ENCODE results near the gene MTHFD1L.
"Not testable (repeated sequence)": the region's sequence is repeated elsewhere in the genome, so short reads cannot be mapped to it uniquely, and the experiment has no call there.

MTHFD1L gene

GRCh38 chr6:151038616-151039015 is 173.1 kb downstream of the MTHFD1L start:
- H3K4me2 ChIP-seq (ENCODE audit: low read length), result no peak overlapping the region
- no peaks in the 10 kb centered on the region for H3K9me3 ChIP-seq (ENCODE audit: control insufficient read depth, insufficient read depth, low read length)
- H3K9me2 ChIP-seq (replicated peaks; ENCODE audit: control insufficient read depth, low read length), result no peaks in the 10 kb centered on the region
- H3K4me1 ChIP-seq (ENCODE audit: control insufficient read depth, low read length), result no peaks in the 10 kb centered on the region
- no peaks in the 10 kb centered on the region for H4K20me1 ChIP-seq (ENCODE audit: control insufficient read depth, insufficient read depth, low read depth, low read length)
- no peaks in the 10 kb centered on the region for H3F3A ChIP-seq (ENCODE audit: control insufficient read depth, insufficient read depth)
- H3K36me3 ChIP-seq (ENCODE audit: control insufficient read depth, low read length), result peaks cover 46% of the 10 kb centered on the region
- no peak overlapping the region for H3K27ac ChIP-seq (ENCODE audit: low read depth, low read length)
- H3K79me2 ChIP-seq (ENCODE audit: control insufficient read depth, low read length), result no peaks in the 10 kb centered on the region
- no peaks in the 10 kb centered on the region for H3K27me3 ChIP-seq (ENCODE audit: control insufficient read depth, low read length)
- no peak for TF ChIP-seq EZH2phosphoT487 (IDR thresholded peaks at IDR 0.05; ENCODE audit: borderline replicate concordance, low read length)
- TF ChIP-seq, protein P1, sequence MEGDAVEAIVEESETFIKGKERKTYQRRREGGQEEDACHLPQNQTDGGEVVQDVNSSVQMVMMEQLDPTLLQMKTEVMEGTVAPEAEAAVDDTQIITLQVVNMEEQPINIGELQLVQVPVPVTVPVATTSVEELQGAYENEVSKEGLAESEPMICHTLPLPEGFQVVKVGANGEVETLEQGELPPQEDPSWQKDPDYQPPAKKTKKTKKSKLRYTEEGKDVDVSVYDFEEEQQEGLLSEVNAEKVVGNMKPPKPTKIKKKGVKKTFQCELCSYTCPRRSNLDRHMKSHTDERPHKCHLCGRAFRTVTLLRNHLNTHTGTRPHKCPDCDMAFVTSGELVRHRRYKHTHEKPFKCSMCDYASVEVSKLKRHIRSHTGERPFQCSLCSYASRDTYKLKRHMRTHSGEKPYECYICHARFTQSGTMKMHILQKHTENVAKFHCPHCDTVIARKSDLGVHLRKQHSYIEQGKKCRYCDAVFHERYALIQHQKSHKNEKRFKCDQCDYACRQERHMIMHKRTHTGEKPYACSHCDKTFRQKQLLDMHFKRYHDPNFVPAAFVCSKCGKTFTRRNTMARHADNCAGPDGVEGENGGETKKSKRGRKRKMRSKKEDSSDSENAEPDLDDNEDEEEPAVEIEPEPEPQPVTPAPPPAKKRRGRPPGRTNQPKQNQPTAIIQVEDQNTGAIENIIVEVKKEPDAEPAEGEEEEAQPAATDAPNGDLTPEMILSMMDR (IDR thresholded peaks at IDR 0.05; ENCODE audit: low read depth, low read length, poor library complexity, severe bottlenecking), result no peak
- H3K4me3 ChIP-seq (ENCODE audit: low read length), result no peak overlapping the region

DNA sequence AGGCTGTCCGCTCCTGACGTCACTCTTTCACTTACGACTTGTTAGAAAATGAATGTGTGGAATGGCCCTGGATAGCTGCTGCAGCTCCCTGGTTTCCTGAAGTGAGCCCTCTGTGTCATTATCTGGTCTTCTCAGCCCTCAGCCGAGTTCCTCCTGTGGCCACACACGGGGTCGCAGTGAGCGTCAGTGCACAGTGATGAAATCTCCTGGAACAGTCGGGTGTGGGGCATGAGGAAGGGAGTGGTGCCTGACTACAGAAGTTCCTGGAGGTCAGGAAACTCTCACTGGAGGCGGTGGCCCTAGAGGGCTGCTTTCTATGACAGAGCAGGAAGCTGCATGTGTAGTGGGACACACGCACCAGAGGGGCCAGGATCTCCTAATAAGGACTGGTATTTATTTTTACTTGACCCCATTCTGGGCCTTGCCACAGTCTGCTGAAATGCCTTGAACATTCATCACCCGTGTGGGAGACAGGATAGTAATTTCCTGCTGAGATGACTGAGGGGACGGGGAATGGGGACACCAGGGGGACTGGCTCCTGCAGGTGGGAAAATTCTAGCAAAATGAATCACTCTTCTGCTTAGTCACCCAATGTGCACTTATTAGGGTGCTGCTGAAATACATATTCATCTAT is 175.5 kb downstream of the MTHFD1L start:
- peaks cover 37% of the 10 kb centered on the region for H3K36me3 ChIP-seq (ENCODE audit: control insufficient read depth, low read length)
- not testable (repeated sequence) for H3K4me1 ChIP-seq (ENCODE audit: control insufficient read depth, low read length); H3K9me3 ChIP-seq (ENCODE audit: control insufficient read depth, insufficient read depth, low read length); H3K9me2 ChIP-seq (replicated peaks; ENCODE audit: control insufficient read depth, low read length); H4K20me1 ChIP-seq (ENCODE audit: control insufficient read depth, insufficient read depth, low read depth, low read length); H3K4me2 ChIP-seq (ENCODE audit: low read length); H3K27me3 ChIP-seq (ENCODE audit: control insufficient read depth, low read length); H3F3A ChIP-seq (ENCODE audit: control insufficient read depth, insufficient read depth); H3K79me2 ChIP-seq (ENCODE audit: control insufficient read depth, low read length); H3K27ac ChIP-seq (ENCODE audit: low read depth, low read length); H3K4me3 ChIP-seq (ENCODE audit: low read length)

DNA sequence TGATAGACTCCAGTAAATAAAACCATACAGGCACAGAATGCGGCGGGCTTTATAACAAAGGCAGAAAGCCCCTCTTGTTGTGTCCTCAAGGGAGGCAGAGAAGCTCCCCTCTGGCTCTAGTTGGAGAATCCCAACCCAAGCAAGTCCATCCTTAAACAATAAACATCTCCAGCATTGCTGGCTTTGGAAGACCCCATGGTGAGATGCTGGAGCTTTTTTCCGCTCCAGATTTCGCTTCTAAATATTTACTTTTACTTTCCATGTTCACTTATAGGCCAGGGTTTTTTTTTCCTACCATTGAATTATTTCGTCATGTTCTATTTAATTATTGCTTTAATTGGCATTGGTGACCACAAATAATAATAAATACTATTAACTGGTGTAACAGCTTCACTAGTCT is 176.2 kb downstream of the MTHFD1L start:
- Histone ChIP-seq H3K4me1 (ENCODE audit: control insufficient read depth, low read length) (no peaks in the 10 kb centered on the region), H3F3A (ENCODE audit: control insufficient read depth, insufficient read depth) (no peaks in the 10 kb centered on the region), H3K4me2 (ENCODE audit: low read length) (no peak overlapping the region), H3K36me3 (ENCODE audit: control insufficient read depth, low read length) (peaks cover 36% of the 10 kb centered on the region), H3K9me3 (ENCODE audit: control insufficient read depth, insufficient read depth, low read length) (no peaks in the 10 kb centered on the region), H3K27me3 (ENCODE audit: control insufficient read depth, low read length) (no peaks in the 10 kb centered on the region), H4K20me1 (ENCODE audit: control insufficient read depth, insufficient read depth, low read depth, low read length) (no peaks in the 10 kb centered on the region), H3K9me2 (replicated peaks; ENCODE audit: control insufficient read depth, low read length) (no peaks in the 10 kb centered on the region), H3K27ac (ENCODE audit: low read depth, low read length) (no peak overlapping the region), H3K4me3 (ENCODE audit: low read length) (no peak overlapping the region), H3K79me2 (ENCODE audit: control insufficient read depth, low read length) (no peaks in the 10 kb centered on the region)
- no peak for TF ChIP-seq EZH2phosphoT487 (IDR thresholded peaks at IDR 0.05; ENCODE audit: borderline replicate concordance, low read length)
- TF ChIP-seq, protein P1 (IDR thresholded peaks at IDR 0.05; ENCODE audit: low read depth, low read length, poor library complexity, severe bottlenecking), result no peak

- H3F3A ChIP-seq (ENCODE audit: control insufficient read depth, insufficient read depth); H3K4me2 ChIP-seq (ENCODE audit: low read length); H3K4me3 ChIP-seq (ENCODE audit: low read length); H3K9me2 ChIP-seq (replicated peaks; ENCODE audit: control insufficient read depth, low read length); H3K27me3 ChIP-seq (ENCODE audit: control insufficient read depth, low read length); H3K27ac ChIP-seq (ENCODE audit: low read depth, low read length); H4K20me1 ChIP-seq (ENCODE audit: control insufficient read depth, insufficient read depth, low read depth, low read length); H3K9me3 ChIP-seq (ENCODE audit: control insufficient read depth, insufficient read depth, low read length); H3K79me2 ChIP-seq (ENCODE audit: control insufficient read depth, low read length); H3K4me1 ChIP-seq (ENCODE audit: control insufficient read depth, low read length): not testable (repeated sequence)
- peaks cover 34% of the 10 kb centered on the region for H3K36me3 ChIP-seq (ENCODE audit: control insufficient read depth, low read length)
These were observed 177.4 kb downstream of the MTHFD1L start for GRCh38 chr6:151042911-151043330.

Data from DOHH2 (cell line).